Fibroblast of villous mesenchyme (primary cell): Measurements from ENCODE around the gene IDH3B. TPM values are rescaled to one million over a fixed set of nuclear protein-coding genes. Genes with fewer than 3 reads are reported as not detected.

Experiments used
- DNase-seq: peaks from one replicate; pipeline ENCODE4 v3.0.0-alpha.2; 2010; ENCODE audit warnings: low read depth
- H3K4me3 ChIP-seq: 2 replicates; pipeline ENCODE4 v1.5.1; 2011; ENCODE audit warnings: low read depth, mild to moderate bottlenecking, low read length
- total RNA-seq: library from RNA; depleted of rRNA; stranded (reverse); fragments of >200 nt; gene quantifications from 2 replicates; pipeline ENCODE4 v1.2.3, GENCODE V29; 2012
- TF ChIP-seq, protein P1 (sequence below): IDR thresholded peaks from 2 replicates; pipeline ENCODE4 v1.5.1; 2012; ENCODE audit warnings: low read depth, mild to moderate bottlenecking, low read length; ENCODE audit not compliant: insufficient read depth

IDH3B gene
- total RNA-seq, 1 donor = 63.0 TPM

DNA sequence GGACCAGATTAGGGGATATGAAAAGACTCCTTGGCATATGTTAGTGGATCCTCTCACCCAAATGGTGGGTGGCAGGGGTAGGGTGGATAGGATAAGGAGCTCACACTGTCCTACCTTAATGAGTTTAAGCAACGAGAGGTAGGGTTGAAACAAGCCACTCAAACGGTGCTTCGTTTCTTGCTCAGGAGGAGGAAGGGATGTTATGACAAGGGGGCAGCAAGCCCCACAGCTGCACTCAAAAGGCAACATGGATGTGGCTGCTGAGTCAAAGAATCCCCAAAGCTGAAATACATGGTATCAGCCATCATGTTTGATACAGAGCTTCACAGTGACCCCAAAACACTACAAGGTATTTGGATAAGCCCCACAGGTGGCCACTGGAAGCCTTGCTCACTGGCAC lies 8.4 kb upstream of the IDH3B start:
- DNase-seq = no peak
- TF ChIP-seq, protein P1, sequence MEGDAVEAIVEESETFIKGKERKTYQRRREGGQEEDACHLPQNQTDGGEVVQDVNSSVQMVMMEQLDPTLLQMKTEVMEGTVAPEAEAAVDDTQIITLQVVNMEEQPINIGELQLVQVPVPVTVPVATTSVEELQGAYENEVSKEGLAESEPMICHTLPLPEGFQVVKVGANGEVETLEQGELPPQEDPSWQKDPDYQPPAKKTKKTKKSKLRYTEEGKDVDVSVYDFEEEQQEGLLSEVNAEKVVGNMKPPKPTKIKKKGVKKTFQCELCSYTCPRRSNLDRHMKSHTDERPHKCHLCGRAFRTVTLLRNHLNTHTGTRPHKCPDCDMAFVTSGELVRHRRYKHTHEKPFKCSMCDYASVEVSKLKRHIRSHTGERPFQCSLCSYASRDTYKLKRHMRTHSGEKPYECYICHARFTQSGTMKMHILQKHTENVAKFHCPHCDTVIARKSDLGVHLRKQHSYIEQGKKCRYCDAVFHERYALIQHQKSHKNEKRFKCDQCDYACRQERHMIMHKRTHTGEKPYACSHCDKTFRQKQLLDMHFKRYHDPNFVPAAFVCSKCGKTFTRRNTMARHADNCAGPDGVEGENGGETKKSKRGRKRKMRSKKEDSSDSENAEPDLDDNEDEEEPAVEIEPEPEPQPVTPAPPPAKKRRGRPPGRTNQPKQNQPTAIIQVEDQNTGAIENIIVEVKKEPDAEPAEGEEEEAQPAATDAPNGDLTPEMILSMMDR = no peak
- H3K4me3 ChIP-seq = no peak overlapping the region

DNA sequence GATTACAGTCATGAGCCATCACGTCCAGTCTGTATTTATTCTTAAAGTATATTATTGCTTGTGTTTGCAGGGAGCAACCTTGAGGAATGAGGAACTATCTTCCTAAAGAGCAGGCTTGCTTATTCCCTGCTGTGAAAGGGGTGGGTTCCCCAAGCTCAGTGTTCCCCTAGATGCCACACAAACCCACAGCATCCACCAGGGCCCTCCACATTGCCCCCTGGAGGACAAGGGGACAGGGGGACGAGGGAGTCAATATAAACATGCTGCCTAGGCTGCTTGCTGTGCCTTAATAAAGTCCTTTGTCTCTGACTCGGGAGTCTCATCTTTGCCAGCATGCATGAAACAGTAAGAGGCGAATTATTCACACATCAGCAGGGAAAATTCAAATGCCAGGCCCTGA lies 8.0 kb upstream of the IDH3B start:
- no peak for DNase-seq
- H3K4me3 ChIP-seq = no peak overlapping the region
- TF ChIP-seq, protein P1 = peak; percentile 23

DNA sequence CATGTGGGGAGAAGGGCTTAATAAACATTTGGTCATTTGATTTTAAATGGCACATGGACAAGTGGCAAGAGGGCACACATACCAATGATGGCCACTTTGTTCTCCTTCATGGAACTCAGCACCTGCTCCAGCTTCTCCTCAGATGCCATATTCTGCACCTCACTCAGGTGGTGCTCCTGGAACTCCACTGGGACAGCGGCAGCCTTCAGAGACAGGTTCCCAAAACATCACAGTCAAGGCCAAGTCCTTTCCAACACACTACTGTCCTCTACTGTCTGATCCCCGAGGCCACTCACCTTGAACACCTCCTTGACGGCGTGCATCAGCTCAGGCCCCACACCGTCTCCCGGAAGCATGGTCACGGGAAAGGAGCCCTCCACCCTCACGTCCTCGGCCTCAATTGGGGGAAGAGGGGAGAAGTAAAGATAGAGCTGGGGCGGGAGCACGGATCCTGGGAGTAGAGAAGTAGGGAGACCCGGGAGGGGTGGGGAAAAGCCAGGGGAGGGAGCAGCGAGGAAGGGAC lies 591 bp downstream of the IDH3B start:
- TF ChIP-seq, protein P1 = no peak
- DNase-seq = no peak
- H3K4me3 ChIP-seq = peak overlapping the region; percentile 98

DNA sequence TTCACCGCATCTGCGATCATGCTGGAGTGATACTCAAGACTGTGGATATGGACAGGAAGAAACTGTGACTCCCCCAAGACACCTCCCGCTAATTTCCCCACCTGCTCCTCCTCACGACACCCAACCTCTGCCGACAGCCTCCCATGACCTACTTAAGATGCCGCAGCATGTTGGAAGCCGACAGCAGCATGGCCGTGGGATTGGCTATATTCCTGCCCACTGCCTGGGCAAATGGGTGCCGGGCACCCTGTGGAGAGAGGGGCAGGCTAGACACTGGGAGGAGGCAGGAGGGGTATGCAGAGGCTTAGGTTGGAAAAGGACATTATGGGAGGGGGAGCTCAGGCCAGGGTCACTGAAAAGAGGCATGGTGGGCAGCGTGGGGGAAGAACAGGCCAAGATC lies 4.5 kb downstream of the IDH3B start:
- TF ChIP-seq, protein P1 = no peak
- H3K4me3 ChIP-seq = no peak overlapping the region
- no peak for DNase-seq

DNA sequence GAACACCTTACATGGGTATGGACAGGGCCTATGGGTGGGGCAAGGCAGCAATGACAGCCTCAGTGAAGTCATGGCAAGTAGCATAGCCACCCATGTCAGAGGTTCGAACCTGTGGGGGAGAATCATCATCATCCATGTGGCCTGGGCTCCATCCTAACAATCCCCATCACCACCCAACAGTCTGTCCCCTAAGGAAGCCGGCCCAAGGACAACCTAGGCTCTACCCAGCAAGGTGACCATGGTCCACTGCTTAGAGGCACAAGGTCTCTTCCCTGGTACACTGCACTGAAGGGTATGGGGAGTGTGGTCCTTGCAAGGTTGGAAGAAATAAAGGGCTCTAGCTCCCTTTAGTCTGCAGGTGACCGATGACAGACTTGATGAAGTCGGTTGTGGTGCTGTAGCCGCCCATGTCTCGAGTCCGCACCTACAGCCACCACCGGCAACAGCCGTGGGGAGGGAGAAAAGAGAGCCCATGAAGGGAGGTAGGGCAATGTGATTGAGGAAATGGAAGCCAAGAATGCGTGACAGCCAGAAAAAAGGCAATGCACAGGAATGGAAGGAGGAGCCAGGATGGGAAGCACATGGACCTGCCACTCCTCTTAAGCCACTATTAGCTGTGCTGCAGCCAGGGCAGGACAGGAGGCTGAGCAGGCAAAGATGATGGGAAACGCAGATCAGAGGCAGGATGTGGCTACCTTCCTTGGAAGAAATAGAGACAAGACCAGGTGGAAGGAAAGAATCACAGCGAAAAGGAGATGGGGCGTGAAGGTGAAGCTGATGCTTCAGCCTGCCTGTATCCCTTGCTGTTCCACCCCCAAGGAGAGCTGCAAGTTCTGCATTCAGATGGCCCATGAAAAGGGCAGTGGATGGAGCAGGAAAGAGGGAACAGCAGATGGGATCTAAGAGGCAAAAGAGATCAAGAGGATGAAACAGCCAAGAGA lies 5.3 kb downstream of the IDH3B start:
- TF ChIP-seq, protein P1 = no peak
- no peak overlapping the region for H3K4me3 ChIP-seq
- no peak for DNase-seq

DNA sequence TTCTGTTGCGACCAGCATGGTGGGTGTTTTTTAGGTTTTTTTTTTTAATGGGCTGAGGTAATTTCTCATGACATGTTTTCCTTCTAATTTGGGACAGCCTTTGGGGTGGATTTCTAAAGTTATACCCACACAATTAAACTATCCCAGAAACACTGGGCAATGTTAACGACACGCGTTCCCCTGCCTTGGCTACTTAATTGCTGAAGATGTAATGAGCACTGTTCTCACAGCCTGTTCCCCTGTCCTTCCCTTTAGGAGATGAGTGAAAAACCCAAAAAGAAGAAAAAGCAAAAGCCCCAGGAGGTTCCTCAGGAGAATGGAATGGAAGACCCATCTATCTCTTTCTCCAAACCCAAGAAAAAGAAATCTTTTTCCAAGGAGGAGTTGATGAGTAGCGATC lies 6.3 kb downstream of the IDH3B start:
- no peak for DNase-seq
- TF ChIP-seq, protein P1 = no peak
- H3K4me3 ChIP-seq = no peak overlapping the region
